GM23338 (cell line): ENCODE data around the gene DAND5. TPM values are rescaled to one million over a fixed set of nuclear protein-coding genes. Genes with fewer than 3 reads are reported as not detected.

Source experiments
- ATAC-seq: fragments of 200-7000 bp; cut with Tn5 transposase; 3 replicates; pipeline ENCODE4 v1.9.1; 2020
- DNase-seq: peaks from one replicate; pipeline ENCODE4 v3.0.0-alpha.2; 2015; ENCODE audit warnings: low spot score
- H2AFZ ChIP-seq: fragments of 200-600 bp; sonication (generic); 2 replicates; pipeline ENCODE4 v1.8.0; 2016; ENCODE audit warnings: antibody characterized with exemption, mild to moderate bottlenecking, moderate library complexity
- H3F3A ChIP-seq: fragments of 200-600 bp; sonication (generic); replicated peaks from 2 replicates; pipeline ENCODE4 v1.8.0; 2017; ENCODE audit warnings: antibody characterized with exemption, mixed run types, low read depth
- H3K27ac ChIP-seq: fragments of 200-600 bp; sonication (generic); 2 replicates; pipeline ENCODE4 v1.6.1; 2016; ENCODE audit warnings: low read depth
- H3K27me3 ChIP-seq: fragments of 200-600 bp; sonication (generic); 2 replicates; pipeline ENCODE4 v1.8.0; 2016; ENCODE audit warnings: mild to moderate bottlenecking, mixed run types, moderate library complexity; ENCODE audit not compliant: insufficient read depth
- H3K36me3 ChIP-seq: fragments of 200-600 bp; sonication (generic); 2 replicates; pipeline ENCODE4 v1.8.0; 2016; ENCODE audit warnings: mild to moderate bottlenecking; ENCODE audit not compliant: insufficient read depth
- H3K4me1 ChIP-seq: fragments of 200-600 bp; sonication (generic); 2 replicates; pipeline ENCODE4 v1.8.0; 2016; ENCODE audit warnings: mild to moderate bottlenecking, moderate library complexity; ENCODE audit not compliant: insufficient read depth
- H3K4me2 ChIP-seq: fragments of 200-600 bp; sonication (generic); 2 replicates; pipeline ENCODE4 v1.7.1; 2017; ENCODE audit warnings: mixed run types
- H3K4me3 ChIP-seq: fragments of 200-600 bp; sonication (generic); 2 replicates; pipeline ENCODE4 v1.6.1; 2016; ENCODE audit warnings: mixed run types
- H3K79me2 ChIP-seq: fragments of 200-600 bp; sonication (generic); replicated peaks from 2 replicates; pipeline ENCODE4 v1.8.0; 2017; ENCODE audit warnings: mild to moderate bottlenecking; ENCODE audit not compliant: insufficient read depth
- H3K9me2 ChIP-seq: fragments of 200-600 bp; sonication (generic); 2 replicates; pipeline ENCODE4 v1.8.0; 2017; ENCODE audit not compliant: insufficient read depth
- H4K20me1 ChIP-seq: fragments of 200-600 bp; sonication (generic); replicated peaks from 2 replicates; pipeline ENCODE4 v1.8.0; 2017; ENCODE audit warnings: mild to moderate bottlenecking; ENCODE audit not compliant: insufficient read depth
- H3K27ac Mint-ChIP-seq: 2 replicates; pipeline ENCODE4 v1.8.0; 2020; ENCODE audit warnings: inconsistent platforms, mild to moderate bottlenecking, moderate library complexity, mixed read lengths
- H3K27me3 Mint-ChIP-seq: 3 replicates; pipeline ENCODE4 v1.8.0; 2022; ENCODE audit warnings: low read depth, mild to moderate bottlenecking, moderate library complexity, mixed read lengths, inconsistent platforms; ENCODE audit not compliant: insufficient read depth, poor library complexity
- H3K36me3 Mint-ChIP-seq: 3 replicates; pipeline ENCODE4 v1.8.0; 2021; ENCODE audit warnings: low read depth, mild to moderate bottlenecking, inconsistent platforms, moderate library complexity, mixed read lengths
- H3K4me1 Mint-ChIP-seq: 3 replicates; pipeline ENCODE4 v1.8.0; 2020; ENCODE audit warnings: mild to moderate bottlenecking, inconsistent platforms, mixed read lengths
- H3K4me3 Mint-ChIP-seq: 3 replicates; pipeline ENCODE4 v1.8.0; 2021; ENCODE audit warnings: moderate library complexity, mild to moderate bottlenecking, inconsistent platforms, mixed read lengths
- H3K9me3 Mint-ChIP-seq: 3 replicates; pipeline ENCODE4 v1.8.0; 2020; ENCODE audit warnings: moderate library complexity, mild to moderate bottlenecking, inconsistent platforms, mixed read lengths
- CREB1 ChIP-seq: fragments of 250-450 bp; sonication (Bioruptor Pico); IDR thresholded peaks from 2 replicates; pipeline ENCODE4 v1.5.0; 2020; ENCODE audit warnings: low read depth, mild to moderate bottlenecking, moderate library complexity
- ETS1 ChIP-seq: IDR thresholded peaks from 2 replicates; pipeline ENCODE4 v1.6.1; 2016; ENCODE audit warnings: antibody characterized with exemption
- EZH2 ChIP-seq: fragments of 200-600 bp; sonication (generic); IDR thresholded peaks from one replicate; pipeline ENCODE4 v1.8.0; 2017; ENCODE audit warnings: antibody characterized with exemption, mild to moderate bottlenecking, low read depth; ENCODE audit not compliant: unreplicated experiment
- EZH2phosphoT487 ChIP-seq: fragments of 200-600 bp; sonication (generic); IDR thresholded peaks from one replicate; pipeline ENCODE4 v1.8.1; 2018; ENCODE audit warnings: antibody characterized with exemption; ENCODE audit not compliant: unreplicated experiment
- POLR2AphosphoS5 ChIP-seq: IDR thresholded peaks from 2 replicates; pipeline ENCODE4 v1.6.1; 2016; ENCODE audit warnings: antibody characterized with exemption, low read depth
- ZNF331 ChIP-seq: fragments of 250-450 bp; sonication (Bioruptor Pico); IDR thresholded peaks from 2 replicates; pipeline ENCODE4 v1.5.0; 2020; ENCODE audit warnings: low read depth, mild to moderate bottlenecking, moderate library complexity
- ZNF462 ChIP-seq: fragments of 250-450 bp; sonication (Bioruptor Pico); IDR thresholded peaks from 2 replicates; pipeline ENCODE4 v1.5.0; 2020; ENCODE audit warnings: mild to moderate bottlenecking, moderate library complexity
- polyA plus RNA-seq: library from polyadenylated mRNA; unstranded; fragments of >200 nt; fragmentation: Nextera tagmentation; extraction: Ambion mirVana; gene quantifications from 2 replicates; pipeline ENCODE4 v1.2.1, GENCODE V29; 2016
- total RNA-seq: library from RNA; depleted of rRNA; stranded (reverse); fragments of >200 nt; shearing (Covaris generic); gene quantifications from 2 replicates; pipeline ENCODE4 v1.2.3, GENCODE V29; 2014

The DAND5 gene
- total and polyA plus RNA-seq, 2 experiments from 2014 or later = 0.18 to 0.28 TPM

- TF ChIP-seq EZH2phosphoT487 (no peak), CREB1 (CRISPR knock-in tag) (no peak), ETS1 (no peak)
Measured at GRCh38 chr19:12943437-12944044, 25.8 kb upstream of the DAND5 start (continued).

- Histone ChIP-seq H3K36me3 (peaks cover 59% of the 10 kb centered on the region), H4K20me1 (peaks cover 39% of the 10 kb centered on the region), H3F3A (peaks cover 68% of the 10 kb centered on the region), H3K4me1 (peaks cover 26% of the 10 kb centered on the region), H3K27me3 (no peaks in the 10 kb centered on the region), H3K9me2 (no peaks in the 10 kb centered on the region), H3K79me2 (peaks cover 43% of the 10 kb centered on the region), H3K4me3 (no peak overlapping the region), H3K4me2 (no peak overlapping the region), H2AFZ (no peak overlapping the region), H3K27ac (peak overlapping the region; percentile 93)
- DNase-seq = no peak
- Mint-ChIP-seq H3K4me3 (no peak overlapping the region), H3K27ac (no peak overlapping the region), H3K36me3 (peaks cover 88% of the 10 kb centered on the region), H3K27me3 (peaks cover 24% of the 10 kb centered on the region), H3K4me1 (peaks cover 28% of the 10 kb centered on the region), H3K9me3 (no peaks in the 10 kb centered on the region; the same call in 2 of the 3 replicates)
- ATAC-seq = no peak
- no peak for TF ChIP-seq ZNF331 (CRISPR knock-in tag)
- TF ChIP-seq EZH2 = no peak
Measured at GRCh38 chr19:12944104-12944674, 25.2 kb upstream of the DAND5 start.

- H3K4me2 ChIP-seq = peak within 1 kb of the TSS; percentile 82
- H4K20me1 ChIP-seq = peaks cover 25% of the 10 kb centered on the region
- H3K27ac ChIP-seq = peak within 1 kb of the TSS; percentile 98
- no peaks in the 10 kb centered on the region for H3K27me3 ChIP-seq
- no peaks in the 10 kb centered on the region; the same call in 2 of the 3 replicates for H3K9me3 Mint-ChIP-seq
- peaks cover 29% of the 10 kb centered on the region for H3K79me2 ChIP-seq
- peaks cover 88% of the 10 kb centered on the region for H3K36me3 Mint-ChIP-seq
- peak within 1 kb of the TSS; percentile 99 for H3K27ac Mint-ChIP-seq
- H3K4me3 Mint-ChIP-seq = peak within 1 kb of the TSS; percentile 95
- no peak within 1 kb of the TSS for H2AFZ ChIP-seq
- H3K4me1 Mint-ChIP-seq = peaks cover 15% of the 10 kb centered on the region
- H3K9me2 ChIP-seq = no peaks in the 10 kb centered on the region
- H3K4me1 ChIP-seq = peaks cover 14% of the 10 kb centered on the region
- ATAC-seq (peak; percentile 80), DNase-seq (peak; percentile 99)
- TF ChIP-seq ZNF331 (CRISPR knock-in tag) (0 out of 2 replicates have a peak, but pooled peaks have one; percentile 16), POLR2AphosphoS5 (peak; percentile 80), ETS1 (peak; percentile 80), CREB1 (CRISPR knock-in tag) (peak; percentile 100), ZNF462 (CRISPR knock-in tag) (no peak)
- peaks cover 54% of the 10 kb centered on the region for H3F3A ChIP-seq
- H3K27me3 Mint-ChIP-seq = peaks cover 31% of the 10 kb centered on the region
- H3K4me3 ChIP-seq = peak within 1 kb of the TSS; percentile 77
- H3K36me3 ChIP-seq = peaks cover 50% of the 10 kb centered on the region
Measured at GRCh38 chr19:12945479-12946091, 23.8 kb upstream of the DAND5 start, which contains the start of gene RAD23A. RAD23A (plus strand) TSS chr19:12945862; CDS start chr19:12945949, 87 bp downstream.
